Vagina (tissue), 2 donors: ENCODE measurements around the gene SMAGP. TPM values are rescaled to one million over a fixed set of nuclear protein-coding genes. Genes with fewer than 3 reads are reported as not detected.

Experiments used
- DNase-seq, 2 donors: peaks; one replicate each; pipeline ENCODE4 v3.0.0-alpha.2; 2017; ENCODE audit errors: extremely low spot score in 2 of 2
- H3K27ac ChIP-seq: fragments of 200-600 bp; sonication (generic); one replicate; pipeline ENCODE4 v1.5.1; 2019
- H3K27me3 ChIP-seq: fragments of 200-600 bp; sonication (generic); one replicate; pipeline ENCODE4 v1.5.1; 2019
- H3K36me3 ChIP-seq, 2 donors: fragments of 200-600 bp; sonication (generic); one replicate each; pipeline ENCODE4 v1.5.1; 2017 to 2019
- H3K4me1 ChIP-seq: fragments of 200-600 bp; sonication (generic); one replicate; pipeline ENCODE4 v1.5.1; 2019
- H3K4me3 ChIP-seq, 2 donors: fragments of 200-600 bp; sonication (generic); 1 replicate in 1 of 2; 2 replicates in 1 of 2; pipeline ENCODE4 v1.5.1; 2016 to 2019
- H3K9me3 ChIP-seq: fragments of 200-600 bp; sonication (generic); one replicate; pipeline ENCODE4 v1.5.1; 2019
- CTCF ChIP-seq, 3 experiments: fragments of 450-650 bp in 2 of 3; fragments of 200-600 bp in 1 of 3; sonication (generic) in 1 of 3; IDR thresholded peaks; one replicate each; pipeline ENCODE4 v1.5.1; 2017 to 2019; ENCODE audit warnings: antibody characterized with exemption in 3 of 3, mild to moderate bottlenecking in 2 of 3, moderate library complexity in 2 of 3
- POLR2A ChIP-seq, 2 donors: fragments of 450-650 bp; IDR thresholded peaks; one replicate each; pipeline ENCODE4 v1.6.1; 2017; ENCODE audit warnings: antibody characterized with exemption in 2 of 2, mild to moderate bottlenecking in 2 of 2, moderate library complexity in 2 of 2
- POLR2AphosphoS5 ChIP-seq, 2 donors: sonication (generic); formaldehyde crosslinking; IDR thresholded peaks; one replicate each; pipeline ENCODE4 v1.9.0; 2017; ENCODE audit warnings: antibody characterized with exemption in 2 of 2, mild to moderate bottlenecking in 2 of 2, low read depth in 1 of 2; ENCODE audit not compliant: insufficient read depth in 1 of 2
- intact Hi-C: fragments of 100-400 bp; cut with DNase I; formaldehyde crosslinking; loops from one replicate; pipeline ENCODE4 v1.15.1; 2023
- total RNA-seq: library from RNA; depleted of rRNA; stranded (reverse); fragments of >200 nt; gene quantifications from one replicate; pipeline ENCODE4 v1.2.3, GENCODE V29; 2016

SMAGP gene
- total RNA-seq, 1 donor from 2014 or later: 30.0 TPM

- Histone ChIP-seq H3K4me1 (no peaks in the 10 kb centered on the region), H3K9me3 (no peaks in the 10 kb centered on the region), H3K27ac (no peak overlapping the region), H3K27me3 (no peaks in the 10 kb centered on the region), H3K36me3 (peaks cover 0 to 9% of the 10 kb centered on the region in 2 donors), H3K4me3 (no peak overlapping the region)
- intact Hi-C loops: no loop called here
- TF ChIP-seq POLR2AphosphoS5 (IDR thresholded peaks at IDR 0.05; ENCODE audit: insufficient read depth in 1 of 2, low read depth in 1 of 2) (no peak), CTCF (IDR thresholded peaks at IDR 0.05) (no peak), POLR2A (IDR thresholded peaks at IDR 0.05) (no peak)
- DNase-seq: no peak
Measured at GRCh38 chr12:51200806-51201205, 69.4 kb downstream of the SMAGP start.

GRCh38 chr12:51200156-51200555, 70.1 kb downstream of the SMAGP start:
- H3K9me3 ChIP-seq: no peaks in the 10 kb centered on the region
- no peaks in the 10 kb centered on the region for H3K27me3 ChIP-seq
- no peak overlapping the region for H3K27ac ChIP-seq
- DNase-seq: no peak
- TF ChIP-seq CTCF (IDR thresholded peaks at IDR 0.05) (no peak), POLR2A (IDR thresholded peaks at IDR 0.05) (no peak), POLR2AphosphoS5 (IDR thresholded peaks at IDR 0.05; ENCODE audit: insufficient read depth in 1 of 2, low read depth in 1 of 2) (no peak)
- H3K4me3 ChIP-seq: no peak overlapping the region
- intact Hi-C loops: no loop called here
- H3K4me1 ChIP-seq: no peaks in the 10 kb centered on the region
- H3K36me3 ChIP-seq: peaks cover 0 to 9% of the 10 kb centered on the region in 2 donors

GRCh38 chr12:51199366-51199945, 70.8 kb downstream of the SMAGP start:
- peaks cover 0 to 9% of the 10 kb centered on the region in 2 donors for H3K36me3 ChIP-seq
- no peak overlapping the region for H3K4me3 ChIP-seq
- no peaks in the 10 kb centered on the region for H3K9me3 ChIP-seq
- DNase-seq: no peak
- H3K27me3 ChIP-seq: no peaks in the 10 kb centered on the region
- H3K27ac ChIP-seq: no peak overlapping the region
- TF ChIP-seq CTCF (IDR thresholded peaks at IDR 0.05): no peak
- TF ChIP-seq POLR2A (IDR thresholded peaks at IDR 0.05): no peak
- TF ChIP-seq POLR2AphosphoS5 (IDR thresholded peaks at IDR 0.05; ENCODE audit: insufficient read depth in 1 of 2, low read depth in 1 of 2): no peak
- no peaks in the 10 kb centered on the region for H3K4me1 ChIP-seq
- intact Hi-C loops: no loop called here

- no peaks in the 10 kb centered on the region for H3K9me3 ChIP-seq
- TF ChIP-seq POLR2A (IDR thresholded peaks at IDR 0.05) (no peak), POLR2AphosphoS5 (IDR thresholded peaks at IDR 0.05; ENCODE audit: insufficient read depth in 1 of 2, low read depth in 1 of 2) (no peak), CTCF (IDR thresholded peaks at IDR 0.05) (no peak)
- intact Hi-C loops: no loop called here
- no peaks in the 10 kb centered on the region for H3K4me1 ChIP-seq
- no peak for DNase-seq
- peaks cover 0 to 9% of the 10 kb centered on the region in 2 donors for H3K36me3 ChIP-seq
- H3K27me3 ChIP-seq: no peaks in the 10 kb centered on the region
- no peak overlapping the region for H3K4me3 ChIP-seq
- H3K27ac ChIP-seq: no peak overlapping the region
Measured at GRCh38 chr12:51198568-51199365, 71.4 kb downstream of the SMAGP start.
